Adrenal gland (tissue), 12 donors: ENCODE results near the gene LIAS. TPM values are rescaled to one million over a fixed set of nuclear protein-coding genes. Genes with fewer than 3 reads are reported as not detected.

Experiments used
- DNase-seq, 7 donors: peaks; one replicate each; pipeline ENCODE4 v3.0.0-alpha.2; 2019 to 2020
- H3K27ac ChIP-seq, 5 donors: fragments of 200-600 bp; sonication (generic) in 4 of 5; 1 replicate in 3 of 5; 2 replicates in 2 of 5; pipeline versions ENCODE4 v1.5.1 to v1.8.0; 2016 to 2020; ENCODE audit warnings: mild to moderate bottlenecking in 1 of 5
- H3K27me3 ChIP-seq: fragments of 200-600 bp; 2 replicates; pipeline ENCODE4 v1.8.0; 2021
- H3K36me3 ChIP-seq, 2 donors: fragments of 200-600 bp; replicated peaks in 1 of 2; 1 replicate in 1 of 2; 2 replicates in 1 of 2; pipeline versions ENCODE4 v1.5.1 to v1.8.0; 2018 to 2022
- H3K4me1 ChIP-seq, 2 donors: fragments of 200-600 bp; replicated peaks in 1 of 2; 1 replicate in 1 of 2; 2 replicates in 1 of 2; pipeline versions ENCODE4 v1.5.1 to v1.8.0; 2018 to 2021
- H3K4me3 ChIP-seq, 4 donors: fragments of 200-600 bp; sonication (generic) in 3 of 4; one replicate each; pipeline ENCODE4 v1.5.1; 2016 to 2018
- H3K9me3 ChIP-seq, 3 donors: fragments of 200-600 bp; sonication (generic) in 1 of 3; replicated peaks in 1 of 3; 1 replicate in 2 of 3; 2 replicates in 1 of 3; pipeline versions ENCODE4 v1.5.1 to v1.8.0; 2016 to 2021
- POLR2A ChIP-seq, 2 donors: fragments of 450-650 bp; IDR thresholded peaks; one replicate each; pipeline ENCODE4 v1.6.1; 2017; ENCODE audit warnings: antibody characterized with exemption in 2 of 2, mild to moderate bottlenecking in 2 of 2, moderate library complexity in 1 of 2
- WGBS, 4 donors: extraction: QIAGEN DNeasy Blood & Tissue Kit in 2 of 4; methylation state at CpG; one replicate each; pipeline versions ENCODE4 v1.1.5 to v1.1.7; 2013 to 2017; 5-methylcytosine and 5-hydroxymethylcytosine counted together
- intact Hi-C, 2 donors: fragments of 100-400 bp; cut with DNase I; formaldehyde crosslinking; loops; one replicate each; pipeline versions ENCODE4 v1.14.1 to v1.15.0; 2022 to 2023
- polyA plus RNA-seq, 3 donors: library from polyadenylated mRNA; stranded (reverse); fragments of 200-250 nt in 2 of 3; fragments of 350-450 nt in 1 of 3; fragmentation: Illumina TruSeq in 1 of 3; extraction: RNeasy Lipid Tissue Mini Kit (QIAGEN cat#74804) in 1 of 3; gene quantifications; one replicate each; pipeline ENCODE4 v1.2.3, GENCODE V29; 2013 to 2014
- total RNA-seq, 9 donors: library from RNA; depleted of rRNA in 4 of 9; stranded (reverse); fragments of >200 nt in 4 of 9; fragments of 120-200 nt in 1 of 9; fragmentation: NEBNext Ultra II Directional in 1 of 9; extraction: Animal tissue kit (Norgen Biotek cat#: 25700) in 1 of 9; gene quantifications; one replicate each; pipeline versions ENCODE4 v1.1.0 to v1.2.4, GENCODE V29; 2013 to 2023
- TF ChIP-seq, protein P1 (sequence below), 6 experiments: fragments of 450-650 bp in 4 of 6; fragments of 200-600 bp in 2 of 6; sonication (generic) in 1 of 6; IDR thresholded peaks; 1 replicate in 5 of 6; 2 replicates in 1 of 6; pipeline versions ENCODE4 v1.5.1 to v1.8.0; 2016 to 2021; ENCODE audit warnings: antibody characterized with exemption in 6 of 6, mild to moderate bottlenecking in 2 of 6, moderate library complexity in 1 of 6
- donor health status: healthy with polysubstance abuse.
- donor health status: Bipolar disorder and iron deficiency.
- donor health status: DM: yes; HTN: yes; CAD: no.
- donor health status: DM: no; HTN: no; CAD: no.
- donor health status: DM: no; HTN: no; CAD: no.
- donor health status: DM: yes; HTN: yes; CAD: no.

The LIAS gene
- total and polyA plus RNA-seq, 12 donors = 7.0 to 29.6 (median 18.0) TPM

DNA sequence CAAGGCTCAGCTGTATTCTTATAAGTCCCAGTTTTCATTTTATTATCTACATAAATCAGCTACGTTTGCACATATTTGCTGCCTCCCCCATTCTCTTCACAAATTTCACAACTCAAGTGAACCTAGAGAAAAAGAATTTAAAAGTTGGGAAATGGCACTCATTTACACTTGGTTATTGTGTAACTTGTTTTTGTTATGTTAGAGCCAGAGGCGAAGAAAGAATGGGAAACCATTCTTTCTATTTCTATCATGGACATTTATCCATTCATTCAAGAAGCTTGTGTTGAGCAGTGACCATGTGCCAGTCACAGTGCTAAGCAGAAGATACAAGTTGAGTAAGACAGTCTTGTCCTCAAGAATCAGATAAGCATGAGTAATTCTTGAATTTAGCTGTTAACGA, 13.5 kb downstream of the LIAS start:
- Histone ChIP-seq H3K4me1 (peaks cover 0 to 13% of the 10 kb centered on the region in 2 donors), H3K9me3 (no peaks in the 10 kb centered on the region), H3K27me3 (no peaks in the 10 kb centered on the region), H3K27ac (no peak overlapping the region), H3K4me3 (no peak overlapping the region), H3K36me3 (peaks cover 0 to 4% of the 10 kb centered on the region in 2 donors)
- WGBS, 4 donors = 69 to 83% (median 74%) methylated on average over 3 of the region's 3 CpGs
- intact Hi-C loops = no loop called here
- no peak for DNase-seq
- TF ChIP-seq POLR2A (IDR thresholded peaks at IDR 0.05) = no peak
- TF ChIP-seq, protein P1, sequence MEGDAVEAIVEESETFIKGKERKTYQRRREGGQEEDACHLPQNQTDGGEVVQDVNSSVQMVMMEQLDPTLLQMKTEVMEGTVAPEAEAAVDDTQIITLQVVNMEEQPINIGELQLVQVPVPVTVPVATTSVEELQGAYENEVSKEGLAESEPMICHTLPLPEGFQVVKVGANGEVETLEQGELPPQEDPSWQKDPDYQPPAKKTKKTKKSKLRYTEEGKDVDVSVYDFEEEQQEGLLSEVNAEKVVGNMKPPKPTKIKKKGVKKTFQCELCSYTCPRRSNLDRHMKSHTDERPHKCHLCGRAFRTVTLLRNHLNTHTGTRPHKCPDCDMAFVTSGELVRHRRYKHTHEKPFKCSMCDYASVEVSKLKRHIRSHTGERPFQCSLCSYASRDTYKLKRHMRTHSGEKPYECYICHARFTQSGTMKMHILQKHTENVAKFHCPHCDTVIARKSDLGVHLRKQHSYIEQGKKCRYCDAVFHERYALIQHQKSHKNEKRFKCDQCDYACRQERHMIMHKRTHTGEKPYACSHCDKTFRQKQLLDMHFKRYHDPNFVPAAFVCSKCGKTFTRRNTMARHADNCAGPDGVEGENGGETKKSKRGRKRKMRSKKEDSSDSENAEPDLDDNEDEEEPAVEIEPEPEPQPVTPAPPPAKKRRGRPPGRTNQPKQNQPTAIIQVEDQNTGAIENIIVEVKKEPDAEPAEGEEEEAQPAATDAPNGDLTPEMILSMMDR (IDR thresholded peaks at IDR 0.05) = no peak

DNA sequence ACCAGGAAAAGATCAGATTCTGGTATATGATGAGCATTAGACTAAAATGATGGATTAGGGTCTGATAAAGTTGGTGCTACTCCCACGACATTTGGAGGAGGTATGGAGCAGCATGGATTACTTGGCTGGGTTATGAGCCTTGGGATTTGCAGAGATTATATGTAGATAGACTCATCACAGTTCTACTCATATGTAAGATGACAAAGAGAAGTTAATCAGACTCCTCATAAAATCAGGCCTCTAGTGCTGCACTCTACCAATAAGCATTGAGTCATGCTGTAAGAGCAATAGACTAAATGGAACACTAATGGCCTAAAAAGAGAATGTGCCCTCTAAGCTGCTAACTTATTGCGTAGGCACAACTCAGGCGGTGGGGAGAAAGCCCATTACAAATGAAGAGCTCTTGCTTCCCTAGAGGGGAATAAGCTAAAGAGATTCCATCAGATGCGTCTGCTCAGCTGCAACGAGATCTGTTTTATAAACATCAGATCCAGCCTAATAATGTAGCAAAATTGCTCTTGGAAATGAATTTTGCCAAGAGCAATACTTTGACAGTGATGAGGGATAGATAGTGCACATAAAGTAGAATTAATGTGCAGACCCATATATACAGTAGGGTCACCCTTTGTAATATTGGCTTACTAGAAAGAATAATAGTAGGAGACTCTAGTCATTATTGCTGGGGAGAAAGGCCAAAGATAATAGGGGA, 17.5 kb downstream of the LIAS start:
- Histone ChIP-seq H3K9me3 (no peaks in the 10 kb centered on the region), H3K36me3 (peaks cover 0 to 4% of the 10 kb centered on the region in 2 donors), H3K27ac (no peak overlapping the region), H3K4me3 (no peak overlapping the region), H3K27me3 (no peaks in the 10 kb centered on the region), H3K4me1 (no peaks in the 10 kb centered on the region)
- 80 to 90% (median 86%) methylated on average over 5 of the region's 5 CpGs for whole genome bisulfite sequencing, 4 donors
- no peak for TF ChIP-seq POLR2A (IDR thresholded peaks at IDR 0.05)
- TF ChIP-seq, protein P1 (IDR thresholded peaks at IDR 0.05) = no peak
- intact Hi-C loops = no loop called here
- no peak for DNase-seq

DNA sequence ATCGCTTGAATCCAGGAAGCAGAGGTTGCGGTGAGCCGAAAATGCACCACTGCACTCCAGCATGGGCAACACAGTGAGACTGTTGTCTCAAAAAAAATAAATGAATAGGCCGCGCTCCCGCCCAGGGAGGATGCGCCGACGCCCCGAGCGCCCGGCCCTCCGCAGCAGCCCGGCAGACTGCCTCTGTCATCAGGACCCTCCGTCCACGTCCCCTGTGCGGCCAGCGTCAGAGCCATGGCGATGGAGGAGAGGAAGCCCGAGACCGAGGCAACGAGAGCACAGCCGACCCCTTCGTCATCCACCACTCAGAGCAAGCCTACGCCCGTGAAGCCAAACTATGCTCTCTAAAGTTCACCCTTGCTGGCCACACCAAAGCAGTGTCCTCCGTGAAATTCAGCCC, 21.4 kb downstream of the LIAS start:
- Histone ChIP-seq H3K27me3 (no peaks in the 10 kb centered on the region), H3K36me3 (no peaks in the 10 kb centered on the region), H3K4me1 (no peaks in the 10 kb centered on the region), H3K27ac (no peak overlapping the region), H3K9me3 (no peaks in the 10 kb centered on the region), H3K4me3 (no peak overlapping the region)
- TF ChIP-seq, protein P1 (IDR thresholded peaks at IDR 0.05) = no peak
- no peak for TF ChIP-seq POLR2A (IDR thresholded peaks at IDR 0.05)
- intact Hi-C loops = no loop called here
- 96 to 98% (median 97%) methylated on average over 17 to 27 of the region's 27 CpGs for WGBS, 4 donors
- DNase-seq = no peak

DNA sequence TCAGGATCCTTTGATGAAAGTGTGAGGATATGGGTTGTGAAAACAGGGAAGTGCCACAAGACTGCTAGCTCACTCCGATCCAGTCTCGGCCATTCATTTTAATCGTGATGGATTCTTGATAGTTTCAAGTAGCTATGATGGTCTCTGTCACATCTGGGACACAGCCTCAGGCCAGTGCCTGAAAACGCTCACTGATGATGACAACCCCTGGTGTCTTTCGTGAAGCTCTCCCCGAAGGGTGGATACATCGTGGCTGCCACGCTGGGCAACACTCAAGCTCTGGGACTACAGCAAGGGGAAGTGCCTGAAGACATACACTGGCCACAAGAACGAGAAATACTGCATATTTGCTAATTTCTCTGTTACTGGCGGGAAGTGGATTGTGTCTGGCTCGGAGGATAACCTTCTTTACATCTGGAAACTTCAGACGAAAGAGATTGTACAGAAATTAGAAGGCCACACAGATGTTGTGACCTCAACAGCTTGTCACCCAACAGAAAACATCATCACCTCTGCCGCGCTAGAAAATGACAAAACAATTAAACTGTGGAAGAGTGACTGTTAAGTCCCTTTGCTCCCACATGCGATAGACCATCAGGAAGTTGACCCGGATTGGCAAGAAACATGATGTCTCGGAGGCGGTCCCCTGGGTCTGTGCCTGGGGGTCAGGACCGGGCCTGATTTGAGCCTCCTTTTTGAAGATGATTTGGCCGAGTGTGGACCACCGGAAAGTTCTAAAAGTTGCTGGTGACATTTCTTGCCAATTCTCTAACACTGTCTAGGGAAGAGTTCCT, 22.2 kb downstream of the LIAS start:
- intact Hi-C loops = no loop called here
- no peak overlapping the region for H3K4me3 ChIP-seq
- no peaks in the 10 kb centered on the region for H3K27me3 ChIP-seq
- 80 to 90% (median 82%) methylated on average over 18 to 21 of the region's 21 CpGs for WGBS, 4 donors
- H3K36me3 ChIP-seq = no peaks in the 10 kb centered on the region
- no peaks in the 10 kb centered on the region for H3K4me1 ChIP-seq
- H3K9me3 ChIP-seq = no peaks in the 10 kb centered on the region
- no peak for DNase-seq
- TF ChIP-seq POLR2A (IDR thresholded peaks at IDR 0.05) = no peak
- TF ChIP-seq, protein P1 (IDR thresholded peaks at IDR 0.05) = no peak
- no peak overlapping the region for H3K27ac ChIP-seq
